Naive thymus-derived CD8-positive, alpha-beta T cell (primary cell): ENCODE data around the gene ARID3A. TPM values are rescaled to one million over a fixed set of nuclear protein-coding genes. Genes with fewer than 3 reads are reported as not detected.
"Not testable (repeated sequence)": the region's sequence is repeated elsewhere in the genome, so short reads cannot be mapped to it uniquely, and the experiment has no call there.

Experiments used
- ATAC-seq, 2 donors: fragments of 150-1000 bp; cut with Tn5 transposase in 1 of 2; sonication (Bioruptor Pico), chemical (Tn5 transposase) in 1 of 2; 1 replicate in 1 of 2; 2 replicates in 1 of 2; pipeline ENCODE4 v1.10.0; 2021; ENCODE audit warnings: mild to moderate bottlenecking in 2 of 2, moderate library complexity in 2 of 2
- POLR2A ChIA-PET: fragments of 350-600 bp; sonication (Branson Sonifier 250); formaldehyde crosslinking; loops from one replicate; lab custom pipeline; 2021; ENCODE audit warnings: antibody characterized with exemption; lab: Charles Lee
- DNase-seq, 10 donors: peaks; one replicate each; pipeline versions ENCODE4 v3.0.0 to v3.0.0-alpha.2; 2020 to 2022
- H3K27ac Mint-ChIP-seq, 10 donors: one replicate each; pipeline ENCODE4 v1.8.0; 2020 to 2022; ENCODE audit warnings: mild to moderate bottlenecking in 10 of 10, mixed read lengths in 10 of 10, moderate library complexity in 4 of 10, inconsistent platforms in 1 of 10
- H3K27me3 Mint-ChIP-seq, 5 donors: one replicate each; pipeline ENCODE4 v1.8.0; 2021 to 2022; ENCODE audit warnings: mixed read lengths in 5 of 5
- H3K36me3 Mint-ChIP-seq, 3 donors: one replicate each; pipeline ENCODE4 v1.8.0; 2020 to 2022; ENCODE audit warnings: mixed read lengths in 3 of 3, mild to moderate bottlenecking in 2 of 3, inconsistent platforms in 1 of 3
- H3K4me1 Mint-ChIP-seq, 4 donors: one replicate each; pipeline ENCODE4 v1.8.0; 2021 to 2022; ENCODE audit warnings: mixed read lengths in 4 of 4
- H3K4me3 Mint-ChIP-seq, 10 donors: one replicate each; pipeline ENCODE4 v1.8.0; 2020 to 2022; ENCODE audit warnings: mild to moderate bottlenecking in 10 of 10, mixed read lengths in 10 of 10, moderate library complexity in 6 of 10, inconsistent platforms in 1 of 10
- H3K9me3 Mint-ChIP-seq, 9 donors: one replicate each; pipeline ENCODE4 v1.8.0; 2020 to 2022; ENCODE audit warnings: mixed read lengths in 9 of 9, mild to moderate bottlenecking in 3 of 9, inconsistent platforms in 1 of 9, moderate library complexity in 1 of 9
- polyA plus RNA-seq, 3 donors: library from polyadenylated mRNA; unstranded; fragments of 300-500 nt; fragmentation: Illumina TruSeq; gene quantifications; one replicate each; pipeline ENCODE4 v1.2.3, GENCODE V29; 2021
- total RNA-seq, 8 experiments: library from RNA in 2 of 8; stranded (reverse) in 2 of 8; gene quantifications; one replicate each; pipeline ENCODE4 v1.2.3 and lab custom pipeline; 2021 to 2026

The ARID3A gene
- total and polyA plus RNA-seq, 5 experiments from 2014 or later = 0.09 to 5.0 (median 0.58) TPM

- POLR2A ChIA-PET = interaction anchor here (0.5 to 1.2 kb wide), 2 partner anchors 30 to 83 kb away, joined by 3 to 4 read pairs; no protein-coding TSS in a partner anchor
- Mint-ChIP-seq H3K27ac (no peak overlapping the region), H3K4me3 (no peak overlapping the region), H3K27me3 (no peaks in the 10 kb centered on the region), H3K9me3 (no peaks in the 10 kb centered on the region), H3K4me1 (peaks cover 2 to 22% (median 7%) of the 10 kb centered on the region in 4 donors), H3K36me3 (peaks cover 0 to 2% (median 0%) of the 10 kb centered on the region in 3 donors)
- no peak for ATAC-seq
- no peak for DNase-seq
Measured at GRCh38 chr19:954672-955494, 29.0 kb downstream of the ARID3A start.

GRCh38 chr19:955803-956765 is 30.2 kb downstream of the ARID3A start:
- no peak overlapping the region for H3K27ac Mint-ChIP-seq
- H3K27me3 Mint-ChIP-seq = no peaks in the 10 kb centered on the region

GRCh38 chr19:956766-957440 is 31.1 kb downstream of the ARID3A start:
- no peak overlapping the region for H3K4me3 Mint-ChIP-seq
- H3K36me3 Mint-ChIP-seq = peaks cover 0 to 2% (median 0%) of the 10 kb centered on the region in 3 donors
- H3K9me3 Mint-ChIP-seq = no peaks in the 10 kb centered on the region
- ATAC-seq (no peak), DNase-seq (no peak)
- POLR2A ChIA-PET = interaction anchor here (0.6 kb wide), 1 partner anchor 72 kb away, joined by 4 read pairs; no protein-coding TSS in a partner anchor
- no peaks in the 10 kb centered on the region for H3K27me3 Mint-ChIP-seq
- H3K27ac Mint-ChIP-seq = no peak overlapping the region
- peaks cover 0 to 12% (median 7%) of the 10 kb centered on the region in 4 donors for H3K4me1 Mint-ChIP-seq

More at GRCh38 chr19:955803-956765, 30.2 kb downstream of the ARID3A start:
- ATAC-seq (no peak), DNase-seq (no peak)
- H3K4me1 Mint-ChIP-seq = peaks cover 0 to 18% (median 7%) of the 10 kb centered on the region in 4 donors
- H3K36me3 Mint-ChIP-seq = peaks cover 0 to 2% (median 0%) of the 10 kb centered on the region in 3 donors
- H3K9me3 Mint-ChIP-seq = no peaks in the 10 kb centered on the region
- H3K4me3 Mint-ChIP-seq = no peak overlapping the region
- POLR2A ChIA-PET = no interaction called here

DNA sequence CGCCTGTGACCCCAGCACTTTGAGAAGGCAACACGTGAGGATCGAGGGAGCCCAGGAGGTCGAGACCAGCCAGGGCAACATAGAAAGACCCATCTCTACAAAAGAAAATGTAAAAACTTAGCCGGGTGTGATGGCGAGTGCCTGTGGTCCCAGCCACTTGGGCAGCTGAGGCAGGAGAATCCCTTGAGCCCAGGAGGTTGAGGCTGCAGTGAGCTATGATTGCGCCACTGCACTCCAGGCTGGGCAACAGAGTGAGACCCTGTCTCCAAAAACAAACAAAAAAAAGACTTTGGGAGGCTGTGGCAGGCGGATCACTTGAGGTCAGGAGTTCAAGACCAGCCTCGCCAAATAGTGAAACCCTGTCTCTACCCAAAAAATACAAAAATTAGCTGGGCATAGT is 31.7 kb downstream of the ARID3A start:
- not testable (repeated sequence) for H3K9me3 Mint-ChIP-seq, H3K36me3 Mint-ChIP-seq, DNase-seq, H3K27me3 Mint-ChIP-seq, H3K27ac Mint-ChIP-seq, H3K4me3 Mint-ChIP-seq, ATAC-seq, H3K4me1 Mint-ChIP-seq
- POLR2A ChIA-PET = interaction anchor here (0.6 to 0.7 kb wide), 2 partner anchors 72 to 157 kb away, joined by 3 to 4 read pairs; no protein-coding TSS in a partner anchor

- Mint-ChIP-seq H3K4me1 (peaks cover 0 to 2% (median 0%) of the 10 kb centered on the region in 4 donors), H3K4me3 (peak overlapping the region in 1 of 10 donors; percentile 45), H3K36me3 (peaks cover 0 to 2% (median 0%) of the 10 kb centered on the region in 3 donors), H3K9me3 (no peaks in the 10 kb centered on the region), H3K27ac (peak overlapping the region in 2 of 10 donors; percentile 5 to 66), H3K27me3 (no peaks in the 10 kb centered on the region)
- POLR2A ChIA-PET = no interaction called here
- ATAC-seq = no peak
- DNase-seq = no peak
Measured at GRCh38 chr19:958967-959855, 33.4 kb downstream of the ARID3A start.

- POLR2A ChIA-PET = no interaction called here
- peak overlapping the region in 1 of 10 donors; percentile 46 for H3K27ac Mint-ChIP-seq
Measured at GRCh38 chr19:960020-960419, 34.2 kb downstream of the ARID3A start.

GRCh38 chr19:960601-960938 is 34.7 kb downstream of the ARID3A start:
- POLR2A ChIA-PET = no interaction called here
- Mint-ChIP-seq H3K36me3 (no peaks in the 10 kb centered on the region), H3K4me1 (no peaks in the 10 kb centered on the region), H3K9me3 (no peaks in the 10 kb centered on the region), H3K4me3 (no peak overlapping the region), H3K27ac (no peak overlapping the region), H3K27me3 (no peaks in the 10 kb centered on the region)
- ATAC-seq (no peak), DNase-seq (no peak)

More at GRCh38 chr19:960020-960419, 34.2 kb downstream of the ARID3A start:
- Mint-ChIP-seq H3K4me1 (no peaks in the 10 kb centered on the region), H3K27me3 (no peaks in the 10 kb centered on the region), H3K9me3 (no peaks in the 10 kb centered on the region), H3K36me3 (no peaks in the 10 kb centered on the region), H3K4me3 (no peak overlapping the region)
- DNase-seq (no peak), ATAC-seq (no peak)

DNA sequence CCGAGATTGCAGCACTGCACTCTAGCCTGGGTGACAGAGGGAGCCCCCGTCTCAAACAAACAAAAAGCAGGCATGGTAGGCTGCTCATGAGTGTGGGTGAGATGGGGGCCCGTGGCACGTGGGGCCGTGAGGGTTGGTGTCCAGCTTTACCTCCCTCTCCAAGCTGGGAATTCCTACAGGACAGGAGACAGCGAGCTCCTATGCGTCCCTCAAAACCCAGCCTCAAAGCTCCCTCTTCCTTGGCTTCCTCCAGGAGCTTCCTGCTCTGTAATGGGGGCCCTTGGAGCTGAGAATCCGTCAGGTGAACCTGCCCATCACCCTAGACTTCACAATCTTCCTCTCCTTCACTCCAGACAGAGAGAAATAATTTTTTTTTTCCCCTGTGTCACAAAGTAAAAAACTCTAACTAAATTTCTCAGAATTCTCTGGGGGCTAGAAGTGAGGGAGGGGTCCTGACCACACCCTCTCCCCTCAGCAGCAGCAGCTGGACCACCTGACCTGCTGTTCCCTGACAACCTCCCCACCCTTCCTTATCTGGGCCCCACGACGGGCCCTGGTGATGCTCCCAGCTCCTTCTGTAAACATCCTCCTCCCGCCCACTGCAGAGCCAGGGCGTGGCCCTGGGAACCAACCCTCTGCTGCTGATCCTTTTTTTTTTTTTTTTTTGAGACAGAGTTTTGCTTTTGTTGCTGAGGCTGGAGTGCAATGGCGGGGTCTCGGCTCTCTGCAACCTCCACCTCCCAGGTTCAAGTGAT is 36.2 kb downstream of the ARID3A start:
- Mint-ChIP-seq H3K27ac (no peak overlapping the region), H3K27me3 (no peaks in the 10 kb centered on the region), H3K4me3 (no peak overlapping the region), H3K9me3 (no peaks in the 10 kb centered on the region), H3K36me3 (no peaks in the 10 kb centered on the region), H3K4me1 (no peaks in the 10 kb centered on the region)
- ATAC-seq (no peak), DNase-seq (no peak)
- POLR2A ChIA-PET = interaction anchor here (0.6 to 0.7 kb wide), 2 partner anchors 42 to 380 kb away, joined by 3 to 6 read pairs; no protein-coding TSS in a partner anchor

DNA sequence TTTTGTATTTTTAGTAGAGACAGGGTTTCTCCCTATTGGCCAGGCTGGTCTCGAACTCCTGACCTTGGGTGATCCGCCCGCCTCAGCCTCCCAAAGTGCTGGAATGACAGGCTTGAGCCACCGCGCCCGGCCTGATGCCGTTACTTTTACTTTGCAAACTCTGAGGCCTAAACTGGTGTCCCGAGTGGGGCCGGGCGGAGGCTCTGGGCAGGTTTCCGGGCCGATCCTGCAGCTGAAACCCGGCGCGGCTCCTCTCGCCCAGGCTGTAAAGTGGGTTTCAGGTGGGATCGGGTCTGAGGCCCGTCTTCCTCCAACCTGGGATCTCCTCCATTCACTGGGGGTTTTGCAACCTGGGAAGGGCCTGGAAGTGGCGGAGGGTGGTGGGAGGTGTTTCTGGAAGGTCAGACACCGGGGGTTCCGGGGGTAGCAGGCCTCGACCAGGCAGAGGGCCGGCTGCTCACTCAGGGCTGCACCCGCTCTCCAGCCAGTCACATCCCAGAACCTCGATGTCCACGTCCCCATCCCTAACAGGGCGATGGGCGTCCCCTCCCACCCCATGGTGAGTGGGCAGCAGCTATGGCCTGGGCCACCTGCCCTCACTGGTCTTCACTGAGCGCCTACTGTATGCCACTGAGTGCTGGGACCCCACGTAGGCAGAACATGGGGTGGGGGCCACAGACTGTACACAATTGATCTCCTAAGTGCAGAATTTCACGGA is 37.0 kb downstream of the ARID3A start:
- H3K27ac Mint-ChIP-seq = no peak overlapping the region
- H3K36me3 Mint-ChIP-seq = no peaks in the 10 kb centered on the region
- H3K4me1 Mint-ChIP-seq = no peaks in the 10 kb centered on the region
- no peak for DNase-seq
- H3K27me3 Mint-ChIP-seq = no peaks in the 10 kb centered on the region
- no peaks in the 10 kb centered on the region for H3K9me3 Mint-ChIP-seq
- POLR2A ChIA-PET = interaction anchor here (0.7 kb wide), 1 partner anchor 41 kb away, joined by 3 read pairs; no protein-coding TSS in a partner anchor
- H3K4me3 Mint-ChIP-seq = no peak overlapping the region
- no peak for ATAC-seq

DNA sequence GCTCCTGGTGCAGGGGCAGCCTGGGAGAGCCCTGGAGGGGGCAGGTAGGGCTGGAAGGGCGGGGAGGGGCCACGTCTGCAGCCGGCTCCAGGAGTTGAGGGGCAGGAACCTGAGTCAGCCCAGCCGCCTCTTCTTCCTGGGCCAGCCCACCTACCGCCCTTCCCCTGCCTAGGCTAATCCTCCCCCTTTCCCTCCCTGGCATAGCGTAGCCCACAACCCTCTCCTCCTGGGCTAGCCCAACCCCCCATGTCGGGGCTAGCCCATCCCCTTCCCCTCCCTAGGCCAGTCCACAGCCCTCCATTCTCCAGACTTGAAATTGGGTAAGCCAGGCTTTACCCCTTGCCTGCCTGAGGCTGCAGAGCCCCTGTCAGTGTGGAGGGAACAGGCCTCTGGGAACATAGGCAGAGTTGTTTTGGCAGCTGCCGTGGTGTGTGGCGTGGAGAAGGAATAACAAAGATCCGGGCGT is 37.7 kb downstream of the ARID3A start:
- Mint-ChIP-seq H3K27ac (no peak overlapping the region), H3K4me1 (no peaks in the 10 kb centered on the region), H3K4me3 (no peak overlapping the region), H3K27me3 (no peaks in the 10 kb centered on the region), H3K9me3 (no peaks in the 10 kb centered on the region), H3K36me3 (no peaks in the 10 kb centered on the region)
- POLR2A ChIA-PET = no interaction called here
- no peak for DNase-seq
- no peak for ATAC-seq
